ENCODE results near the gene ABCC4.

DNA sequence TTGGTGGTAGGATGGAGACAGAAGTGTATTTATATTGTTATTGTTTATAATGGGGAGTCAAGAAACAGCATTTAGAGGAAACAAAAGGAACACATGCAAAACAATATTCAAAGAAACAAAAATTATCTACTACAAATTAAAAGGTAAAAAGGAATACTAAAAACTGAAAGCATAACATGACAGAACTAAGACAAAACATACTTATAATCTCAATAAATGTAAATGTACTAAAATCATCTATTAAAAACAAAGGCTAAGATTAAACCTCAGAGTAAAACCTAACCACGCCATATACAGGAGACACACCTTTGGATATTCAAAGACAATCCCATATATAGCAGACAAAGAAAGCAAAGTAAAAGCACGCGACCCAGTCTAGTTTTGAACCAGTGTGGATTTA lies 273.6 kb downstream of the ABCC4 start:
- TF ChIP-seq, protein P1, sequence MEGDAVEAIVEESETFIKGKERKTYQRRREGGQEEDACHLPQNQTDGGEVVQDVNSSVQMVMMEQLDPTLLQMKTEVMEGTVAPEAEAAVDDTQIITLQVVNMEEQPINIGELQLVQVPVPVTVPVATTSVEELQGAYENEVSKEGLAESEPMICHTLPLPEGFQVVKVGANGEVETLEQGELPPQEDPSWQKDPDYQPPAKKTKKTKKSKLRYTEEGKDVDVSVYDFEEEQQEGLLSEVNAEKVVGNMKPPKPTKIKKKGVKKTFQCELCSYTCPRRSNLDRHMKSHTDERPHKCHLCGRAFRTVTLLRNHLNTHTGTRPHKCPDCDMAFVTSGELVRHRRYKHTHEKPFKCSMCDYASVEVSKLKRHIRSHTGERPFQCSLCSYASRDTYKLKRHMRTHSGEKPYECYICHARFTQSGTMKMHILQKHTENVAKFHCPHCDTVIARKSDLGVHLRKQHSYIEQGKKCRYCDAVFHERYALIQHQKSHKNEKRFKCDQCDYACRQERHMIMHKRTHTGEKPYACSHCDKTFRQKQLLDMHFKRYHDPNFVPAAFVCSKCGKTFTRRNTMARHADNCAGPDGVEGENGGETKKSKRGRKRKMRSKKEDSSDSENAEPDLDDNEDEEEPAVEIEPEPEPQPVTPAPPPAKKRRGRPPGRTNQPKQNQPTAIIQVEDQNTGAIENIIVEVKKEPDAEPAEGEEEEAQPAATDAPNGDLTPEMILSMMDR (IDR thresholded peaks at IDR 0.05), result no peak
- TF ChIP-seq POLR2A (IDR thresholded peaks at IDR 0.05), result no peak

Measured in suprapubic skin (tissue), 3 donors.